ENCODE data around the gene TMEM204. TPM values are rescaled to one million over a fixed set of nuclear protein-coding genes. Genes with fewer than 3 reads are reported as not detected.

Gene TMEM204
- total and polyA plus RNA-seq, 4 donors: 24.7 to 116 (median 40.4) TPM

DNA sequence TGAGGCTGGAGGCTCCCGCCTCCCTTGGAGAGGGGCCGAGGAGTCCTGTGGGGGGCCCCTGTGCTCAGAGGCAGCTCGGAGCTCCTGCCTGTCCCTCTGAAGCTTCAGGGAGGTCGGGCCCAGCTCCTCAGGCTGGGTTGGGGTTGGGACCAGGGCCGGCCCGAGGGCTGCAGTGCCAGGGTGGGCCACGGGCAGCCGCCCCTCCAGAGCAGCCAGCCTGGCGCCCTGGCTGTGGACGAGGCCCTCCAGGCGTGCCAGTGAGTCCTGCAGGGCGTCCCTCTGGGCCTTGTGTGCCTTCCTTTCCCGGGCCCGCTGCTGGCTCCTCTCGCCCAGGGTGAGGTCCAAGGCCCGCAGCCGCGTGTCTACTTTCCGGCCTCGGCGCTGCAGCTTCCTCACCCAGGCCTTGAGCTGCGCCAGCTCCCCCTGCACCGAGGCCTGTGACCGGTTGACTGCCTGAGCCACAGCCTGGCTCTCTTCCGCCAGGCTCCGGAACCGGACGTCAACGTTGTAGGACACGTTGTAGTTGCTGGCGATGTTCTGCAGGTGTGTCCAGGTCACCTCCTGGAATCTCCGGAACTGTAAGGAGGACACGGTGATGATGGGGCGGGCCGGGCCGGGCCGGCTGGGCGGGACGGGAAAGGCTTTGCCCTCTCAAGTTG is 45.9 kb upstream of the TMEM204 start:
- no peak for DNase-seq
- Histone ChIP-seq H3K36me3 (ENCODE audit: control insufficient read depth in 4 of 4, insufficient read depth in 4 of 4, low read length in 4 of 4) (no peaks in the 10 kb centered on the region), H3K4me1 (ENCODE audit: control insufficient read depth in 5 of 5, insufficient read depth in 5 of 5, low read length in 5 of 5) (peaks cover 0 to 2% (median 0%) of the 10 kb centered on the region in 5 donors), H3K27me3 (ENCODE audit: control insufficient read depth in 3 of 3, insufficient read depth in 3 of 3, low read length in 2 of 3) (no peaks in the 10 kb centered on the region), H3K4me3 (no peak overlapping the region), H3K27ac (ENCODE audit: low read depth in 1 of 2, low read length in 1 of 2) (no peak overlapping the region), H3K9ac (ENCODE audit: insufficient read depth in 1 of 2, low read length in 2 of 2) (no peak overlapping the region), H3K9me3 (ENCODE audit: control insufficient read depth in 4 of 4, insufficient read depth in 3 of 4, low read length in 3 of 4) (no peaks in the 10 kb centered on the region)
- WGBS, 2 donors: 91 to 92% methylated on average over 37 to 39 of the region's 39 CpGs
- TF ChIP-seq, protein P1, sequence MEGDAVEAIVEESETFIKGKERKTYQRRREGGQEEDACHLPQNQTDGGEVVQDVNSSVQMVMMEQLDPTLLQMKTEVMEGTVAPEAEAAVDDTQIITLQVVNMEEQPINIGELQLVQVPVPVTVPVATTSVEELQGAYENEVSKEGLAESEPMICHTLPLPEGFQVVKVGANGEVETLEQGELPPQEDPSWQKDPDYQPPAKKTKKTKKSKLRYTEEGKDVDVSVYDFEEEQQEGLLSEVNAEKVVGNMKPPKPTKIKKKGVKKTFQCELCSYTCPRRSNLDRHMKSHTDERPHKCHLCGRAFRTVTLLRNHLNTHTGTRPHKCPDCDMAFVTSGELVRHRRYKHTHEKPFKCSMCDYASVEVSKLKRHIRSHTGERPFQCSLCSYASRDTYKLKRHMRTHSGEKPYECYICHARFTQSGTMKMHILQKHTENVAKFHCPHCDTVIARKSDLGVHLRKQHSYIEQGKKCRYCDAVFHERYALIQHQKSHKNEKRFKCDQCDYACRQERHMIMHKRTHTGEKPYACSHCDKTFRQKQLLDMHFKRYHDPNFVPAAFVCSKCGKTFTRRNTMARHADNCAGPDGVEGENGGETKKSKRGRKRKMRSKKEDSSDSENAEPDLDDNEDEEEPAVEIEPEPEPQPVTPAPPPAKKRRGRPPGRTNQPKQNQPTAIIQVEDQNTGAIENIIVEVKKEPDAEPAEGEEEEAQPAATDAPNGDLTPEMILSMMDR (IDR thresholded peaks at IDR 0.05; ENCODE audit: control extremely low read depth, extremely low read depth): no peak
- no peak for ATAC-seq (ENCODE audit: insufficient read depth, low FRiP score)

DNA sequence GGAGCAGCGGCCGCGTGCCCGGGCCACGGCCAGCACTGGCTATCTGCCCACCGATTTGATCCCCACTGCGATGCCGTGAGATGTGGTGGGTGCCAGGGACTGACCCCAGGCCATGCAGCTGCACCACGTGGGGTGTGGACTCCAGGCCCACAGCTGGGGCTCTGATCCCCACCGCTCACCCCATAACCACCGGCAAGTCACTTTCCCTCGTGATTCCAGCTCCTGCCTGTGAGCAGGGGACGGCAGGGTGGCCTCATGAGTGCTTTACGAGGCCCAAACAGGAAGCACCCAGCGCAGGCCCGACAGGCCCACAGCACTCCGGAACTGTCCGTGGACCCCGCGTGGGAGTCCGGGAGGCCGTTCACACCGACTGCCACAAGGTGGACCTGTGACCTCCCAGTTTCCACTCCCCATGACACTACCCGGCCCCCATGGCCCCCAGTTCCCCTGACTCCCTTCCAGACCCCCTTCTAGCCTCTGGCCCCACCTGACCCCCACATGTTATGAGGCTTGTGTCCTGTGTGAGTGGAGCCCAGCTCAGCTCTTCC is 45.3 kb upstream of the TMEM204 start:
- TF ChIP-seq, protein P1 (IDR thresholded peaks at IDR 0.05; ENCODE audit: control extremely low read depth, extremely low read depth): no peak

DNA sequence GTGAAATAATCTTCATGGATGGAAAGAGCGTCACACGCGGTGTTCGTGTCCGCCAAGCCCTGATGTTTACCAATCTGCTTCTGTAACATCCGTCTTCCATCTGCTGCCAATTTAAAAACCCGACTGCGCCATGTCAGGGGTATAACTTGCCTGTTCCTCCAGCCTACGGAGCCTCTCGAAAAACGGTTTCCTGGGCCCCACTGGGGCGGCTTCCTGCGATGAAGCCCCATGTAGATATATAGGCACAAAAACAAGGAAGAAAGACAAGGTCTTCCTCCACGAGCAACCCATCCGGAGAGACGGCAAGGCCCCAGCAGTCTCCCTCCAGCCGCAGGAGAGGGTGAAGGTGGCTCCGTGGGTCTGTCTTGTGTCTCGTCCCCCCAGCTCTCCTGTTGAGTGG is 44.8 kb upstream of the TMEM204 start, which contains the start of gene PTX4:
PTX4 (minus strand) TSS at position 326 of the 400 bp plus-strand sequence; CDS start at position 291, 35 bp downstream.
- no peak within 1 kb of the TSS for H3K9ac ChIP-seq (ENCODE audit: insufficient read depth in 1 of 2, low read length in 2 of 2)
- DNase-seq (no peak), ATAC-seq (ENCODE audit: insufficient read depth, low FRiP score) (no peak)
- H3K4me1 ChIP-seq (ENCODE audit: control insufficient read depth in 5 of 5, insufficient read depth in 5 of 5, low read length in 5 of 5): peaks cover 0 to 6% (median 3%) of the 10 kb centered on the region in 5 donors
- no peaks in the 10 kb centered on the region for H3K9me3 ChIP-seq (ENCODE audit: control insufficient read depth in 4 of 4, insufficient read depth in 3 of 4, low read length in 3 of 4)
- H3K36me3 ChIP-seq (ENCODE audit: control insufficient read depth in 4 of 4, insufficient read depth in 4 of 4, low read length in 4 of 4): no peaks in the 10 kb centered on the region
- no peak within 1 kb of the TSS for H3K4me3 ChIP-seq
- no peaks in the 10 kb centered on the region for H3K27me3 ChIP-seq (ENCODE audit: control insufficient read depth in 3 of 3, insufficient read depth in 3 of 3, low read length in 2 of 3)
- TF ChIP-seq, protein P1 (IDR thresholded peaks at IDR 0.05; ENCODE audit: control extremely low read depth, extremely low read depth): no peak
- 43 to 72% methylated on average over 19 of the region's 19 CpGs for WGBS, 2 donors
- H3K27ac ChIP-seq (ENCODE audit: low read depth in 1 of 2, low read length in 1 of 2): no peak within 1 kb of the TSS

More for the DNA sequence above, 45.3 kb upstream of the TMEM204 start:
- no peak overlapping the region for H3K9ac ChIP-seq (ENCODE audit: insufficient read depth in 1 of 2, low read length in 2 of 2)
- H3K27ac ChIP-seq (ENCODE audit: low read depth in 1 of 2, low read length in 1 of 2): no peak overlapping the region
- ATAC-seq (ENCODE audit: insufficient read depth, low FRiP score): no peak
- DNase-seq: no peak
- no peaks in the 10 kb centered on the region for H3K27me3 ChIP-seq (ENCODE audit: control insufficient read depth in 3 of 3, insufficient read depth in 3 of 3, low read length in 2 of 3)
- 76 to 85% methylated on average over 20 to 24 of the region's 24 CpGs for WGBS, 2 donors
- H3K36me3 ChIP-seq (ENCODE audit: control insufficient read depth in 4 of 4, insufficient read depth in 4 of 4, low read length in 4 of 4): no peaks in the 10 kb centered on the region
- no peaks in the 10 kb centered on the region for H3K9me3 ChIP-seq (ENCODE audit: control insufficient read depth in 4 of 4, insufficient read depth in 3 of 4, low read length in 3 of 4)
- H3K4me1 ChIP-seq (ENCODE audit: control insufficient read depth in 5 of 5, insufficient read depth in 5 of 5, low read length in 5 of 5): peaks cover 0 to 6% (median 3%) of the 10 kb centered on the region in 5 donors
- H3K4me3 ChIP-seq: no peak overlapping the region

All from lung (tissue), 12 donors.